MM.1S (cell line): ENCODE data around the gene SCP2D1.

ENCODE experiments used
- DNase-seq: peaks from one replicate; pipeline ENCODE4 v3.0.0-alpha.2; 2015
- H2AFZ ChIP-seq: fragments of 300-600 bp; sonication (generic); 2 replicates; pipeline ENCODE4 v1.6.0; 2016; ENCODE audit warnings: antibody characterized with exemption, low read length
- H3F3A ChIP-seq: fragments of 300-600 bp; sonication (generic); 2 replicates; pipeline ENCODE4 v1.6.1; 2016; ENCODE audit warnings: mild to moderate bottlenecking, antibody characterized with exemption, low read length, moderate library complexity, mixed read lengths; ENCODE audit not compliant: insufficient read depth
- H3K27ac ChIP-seq: fragments of 300-600 bp; sonication (generic); 2 replicates; pipeline ENCODE4 v1.5.1; 2016; ENCODE audit warnings: mild to moderate bottlenecking, low read length
- H3K27me3 ChIP-seq: fragments of 300-600 bp; sonication (generic); replicated peaks from 2 replicates; pipeline ENCODE4 v1.6.0; 2016; ENCODE audit warnings: low read length; ENCODE audit not compliant: insufficient read depth
- H3K36me3 ChIP-seq: fragments of 300-600 bp; sonication (generic); replicated peaks from 2 replicates; pipeline ENCODE4 v1.6.1; 2016; ENCODE audit warnings: mild to moderate bottlenecking, low read length, mixed read lengths; ENCODE audit not compliant: insufficient read depth
- H3K4me1 ChIP-seq: fragments of 300-600 bp; sonication (generic); 2 replicates; pipeline ENCODE4 v1.6.1; 2016; ENCODE audit warnings: low read length, mixed read lengths
- H3K4me2 ChIP-seq: fragments of 300-600 bp; sonication (generic); 2 replicates; pipeline ENCODE4 v1.6.0; 2016; ENCODE audit warnings: low read depth, low read length
- H3K4me3 ChIP-seq: fragments of 300-600 bp; sonication (generic); 2 replicates; pipeline ENCODE4 v1.5.1; 2016; ENCODE audit warnings: low read length, mixed read lengths
- H3K79me2 ChIP-seq: fragments of 300-600 bp; sonication (generic); 2 replicates; pipeline ENCODE4 v1.6.1; 2016; ENCODE audit warnings: mixed run types, low read length, mixed read lengths
- H3K9ac ChIP-seq: fragments of 300-600 bp; sonication (generic); 2 replicates; pipeline ENCODE4 v1.6.1; 2016; ENCODE audit warnings: low read length, mixed read lengths
- H3K9me2 ChIP-seq: fragments of 300-600 bp; sonication (generic); replicated peaks from 2 replicates; pipeline ENCODE4 v1.6.1; 2016; ENCODE audit warnings: mild to moderate bottlenecking, low read length, mixed read lengths; ENCODE audit not compliant: insufficient read depth
- H3K9me3 ChIP-seq: fragments of 300-600 bp; sonication (generic); replicated peaks from 2 replicates; pipeline ENCODE4 v1.6.1; 2016; ENCODE audit warnings: mild to moderate bottlenecking, low read length, mixed read lengths; ENCODE audit not compliant: insufficient read depth
- H4K20me1 ChIP-seq: fragments of 300-600 bp; sonication (generic); 2 replicates; pipeline ENCODE4 v1.6.1; 2016; ENCODE audit warnings: mild to moderate bottlenecking, low read length, moderate library complexity, mixed read lengths; ENCODE audit not compliant: insufficient read depth
- CTCF ChIP-seq: fragments of 300-600 bp; sonication (generic); IDR thresholded peaks from 2 replicates; pipeline ENCODE4 v1.5.1; 2016; ENCODE audit warnings: antibody characterized with exemption, low read length, mixed read lengths
- EZH2 ChIP-seq: fragments of 300-600 bp; sonication (generic); optimal IDR thresholded peaks from 2 replicates; pipeline ENCODE3; 2017; ENCODE audit warnings: low read depth, mild to moderate bottlenecking, antibody characterized with exemption, low read length, mixed read lengths
- EZH2phosphoT487 ChIP-seq: fragments of 300-600 bp; sonication (generic); IDR thresholded peaks from 2 replicates; pipeline ENCODE4 v1.6.1; 2018; ENCODE audit warnings: antibody characterized with exemption, low read length

The SCP2D1 gene

GRCh38 chr20:18832546-18833200 lies 19.1 kb downstream of the SCP2D1 start:
- H3K9ac ChIP-seq: no peak overlapping the region
- no peak overlapping the region for H3K4me3 ChIP-seq
- H3K4me2 ChIP-seq: no peak overlapping the region
- no peaks in the 10 kb centered on the region for H3K9me3 ChIP-seq
- H3F3A ChIP-seq: no peaks in the 10 kb centered on the region
- H3K27me3 ChIP-seq: no peaks in the 10 kb centered on the region
- H3K79me2 ChIP-seq: no peaks in the 10 kb centered on the region
- no peaks in the 10 kb centered on the region for H4K20me1 ChIP-seq
- H3K9me2 ChIP-seq: no peaks in the 10 kb centered on the region
- TF ChIP-seq EZH2 (no peak), CTCF (no peak), EZH2phosphoT487 (no peak)
- H2AFZ ChIP-seq: no peak overlapping the region
- no peaks in the 10 kb centered on the region for H3K36me3 ChIP-seq
- H3K27ac ChIP-seq: no peak overlapping the region
- no peaks in the 10 kb centered on the region for H3K4me1 ChIP-seq
- no peak for DNase-seq

- Histone ChIP-seq H3K9me2 (no peaks in the 10 kb centered on the region), H3K36me3 (no peaks in the 10 kb centered on the region), H2AFZ (no peak overlapping the region), H3K4me1 (no peaks in the 10 kb centered on the region), H3K79me2 (no peaks in the 10 kb centered on the region), H4K20me1 (no peaks in the 10 kb centered on the region), H3K9me3 (no peaks in the 10 kb centered on the region), H3K9ac (no peak overlapping the region), H3K4me2 (no peak overlapping the region), H3F3A (no peaks in the 10 kb centered on the region), H3K4me3 (no peak overlapping the region), H3K27ac (no peak overlapping the region), H3K27me3 (no peaks in the 10 kb centered on the region)
- no peak for DNase-seq
- TF ChIP-seq EZH2phosphoT487 (no peak), CTCF (no peak), EZH2 (no peak)
Measured at GRCh38 chr20:18835466-18836256, 22.1 kb downstream of the SCP2D1 start.

- no peak overlapping the region for H3K9ac ChIP-seq
- H3K9me2 ChIP-seq: no peaks in the 10 kb centered on the region
- H3K36me3 ChIP-seq: no peaks in the 10 kb centered on the region
- H3K4me3 ChIP-seq: no peak overlapping the region
- no peak overlapping the region for H2AFZ ChIP-seq
- TF ChIP-seq CTCF (no peak), EZH2 (no peak), EZH2phosphoT487 (no peak)
- H3K27ac ChIP-seq: no peak overlapping the region
- no peaks in the 10 kb centered on the region for H3K79me2 ChIP-seq
- DNase-seq: no peak
- no peaks in the 10 kb centered on the region for H3K27me3 ChIP-seq
- no peak overlapping the region for H3K4me2 ChIP-seq
- H3K4me1 ChIP-seq: no peaks in the 10 kb centered on the region
- no peaks in the 10 kb centered on the region for H4K20me1 ChIP-seq
- H3F3A ChIP-seq: no peaks in the 10 kb centered on the region
- H3K9me3 ChIP-seq: no peaks in the 10 kb centered on the region
Measured at GRCh38 chr20:18837718-18838117, 24.1 kb downstream of the SCP2D1 start.
